Smooth muscle cell of the brain vasculature (primary cell): ENCODE data around the gene PTPN13.
"Not testable (repeated sequence)": the region's sequence is repeated elsewhere in the genome, so short reads cannot be mapped to it uniquely, and the experiment has no call there.

Experiments used
- DNase-seq: peaks from one replicate; pipeline ENCODE4 v3.0.0-alpha.2; 2012; ENCODE audit warnings: low read depth, low spot score

Gene PTPN13

DNA sequence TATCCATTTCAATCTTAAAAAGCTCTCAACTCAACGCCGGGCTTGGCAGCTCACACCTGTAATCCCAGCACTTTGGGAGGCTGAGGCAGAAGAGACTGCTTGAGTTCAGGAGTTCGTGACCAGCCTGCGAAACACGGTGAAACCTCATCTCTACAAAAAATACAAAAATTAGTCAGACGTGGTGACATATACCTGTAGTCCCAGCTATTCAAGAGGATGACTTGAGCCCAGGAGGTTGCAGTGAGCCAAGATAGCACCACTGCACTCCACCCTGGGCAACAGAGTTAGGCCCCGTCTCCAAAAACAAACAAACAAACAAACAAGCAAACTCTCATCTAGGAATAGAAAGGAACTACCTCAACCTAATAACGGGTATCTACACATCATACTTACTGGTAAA is 50.8 kb downstream of the PTPN13 start:
- DNase-seq: no peak

DNA sequence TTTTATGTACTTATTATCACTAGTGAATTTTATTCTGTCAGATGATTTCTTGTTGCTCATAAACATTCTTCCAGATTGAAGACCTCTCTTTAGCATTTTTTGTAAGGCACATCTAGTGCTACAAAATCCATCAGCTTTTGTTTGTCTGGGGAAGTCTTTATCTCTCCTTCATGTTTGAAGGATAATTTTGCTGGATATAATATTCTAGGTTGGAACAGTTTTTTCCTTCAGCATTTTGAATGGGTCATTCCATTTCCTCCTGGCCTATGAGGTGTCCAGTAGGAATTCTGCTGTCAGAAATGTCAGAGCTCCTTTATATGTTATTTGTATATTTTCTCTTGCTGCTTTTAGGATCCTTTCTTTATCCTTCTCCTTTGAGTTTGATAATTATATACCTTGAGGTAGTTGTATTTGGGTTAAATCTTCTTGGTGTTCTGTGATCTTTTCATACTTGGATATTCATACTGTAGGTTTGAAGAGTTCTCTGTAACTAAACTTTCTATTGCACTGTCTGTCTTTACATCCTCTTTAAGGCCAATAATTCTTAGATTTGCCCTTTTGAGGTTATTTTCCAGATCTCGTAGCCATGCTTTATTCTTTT is 58.3 kb downstream of the PTPN13 start:
- no peak for DNase-seq

DNA sequence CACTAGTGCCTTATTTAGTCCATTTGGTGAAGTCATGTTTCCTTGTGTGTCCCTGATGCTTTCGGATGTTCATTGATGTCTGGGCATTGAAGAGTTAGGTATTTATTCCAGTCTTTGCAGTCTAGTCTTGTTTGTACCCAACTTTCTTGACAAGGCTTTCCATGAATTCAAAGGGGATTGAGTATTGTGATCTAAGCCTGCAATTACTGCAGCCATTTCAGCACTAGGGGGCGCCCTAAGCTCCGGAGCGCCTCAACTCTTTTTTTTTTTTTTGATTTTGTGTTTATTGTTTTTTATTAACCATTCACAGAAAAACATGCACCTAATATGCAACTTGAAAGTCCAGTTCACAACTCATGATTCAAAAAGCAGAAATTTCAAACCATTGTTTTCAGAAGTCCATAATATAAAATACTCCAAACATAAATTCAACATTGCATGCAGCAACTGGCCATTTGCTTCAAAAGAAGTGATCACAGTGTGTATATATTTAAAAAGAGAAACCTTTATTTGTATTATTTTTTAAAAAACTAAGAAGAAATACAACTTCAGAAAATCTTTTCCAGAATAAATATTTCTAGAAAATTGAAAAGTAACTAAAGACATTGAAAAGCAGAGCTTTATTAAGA is 59.2 kb downstream of the PTPN13 start:
- DNase-seq: no peak

DNA sequence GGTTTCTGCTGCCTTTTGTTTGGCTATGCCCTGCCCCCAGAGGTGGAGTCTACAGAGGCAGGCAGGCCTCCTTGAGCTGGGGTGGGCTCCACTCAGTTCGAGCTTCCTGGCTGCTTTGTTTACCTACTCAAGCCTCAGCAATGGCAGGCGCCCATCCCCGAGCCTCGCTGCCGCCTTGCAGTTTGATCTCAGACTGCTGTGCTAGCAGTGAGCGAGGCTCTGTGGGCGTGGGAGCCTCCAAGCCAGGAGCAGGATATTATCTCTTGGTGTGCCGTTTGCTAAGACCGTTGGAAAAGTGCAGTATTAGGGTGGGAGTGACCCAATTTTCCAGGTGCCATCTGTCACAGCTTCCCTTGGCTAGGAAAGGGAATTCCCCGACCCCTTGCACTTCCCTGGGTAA is 62.7 kb downstream of the PTPN13 start:
- not testable (repeated sequence) for DNase-seq

DNA sequence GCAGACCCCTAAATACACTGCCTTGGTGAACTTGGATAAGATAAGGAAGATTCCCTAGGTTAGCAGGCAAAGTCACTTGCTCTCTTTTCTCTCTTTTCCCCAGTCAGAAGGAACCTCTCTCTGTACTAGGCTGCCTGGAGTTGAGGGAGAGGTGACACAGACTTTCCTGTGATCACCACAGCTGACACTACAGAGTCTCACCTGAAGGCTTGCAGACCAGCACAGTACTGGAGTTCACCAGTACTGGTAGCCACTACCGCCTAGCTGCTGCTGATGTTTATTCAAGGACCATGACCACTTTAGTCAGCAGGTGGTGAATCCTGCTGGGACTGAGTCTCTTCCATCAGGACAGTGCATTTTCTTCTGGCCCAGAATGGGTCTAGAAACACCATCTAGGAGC is 63.3 kb downstream of the PTPN13 start:
- no peak for DNase-seq

DNA sequence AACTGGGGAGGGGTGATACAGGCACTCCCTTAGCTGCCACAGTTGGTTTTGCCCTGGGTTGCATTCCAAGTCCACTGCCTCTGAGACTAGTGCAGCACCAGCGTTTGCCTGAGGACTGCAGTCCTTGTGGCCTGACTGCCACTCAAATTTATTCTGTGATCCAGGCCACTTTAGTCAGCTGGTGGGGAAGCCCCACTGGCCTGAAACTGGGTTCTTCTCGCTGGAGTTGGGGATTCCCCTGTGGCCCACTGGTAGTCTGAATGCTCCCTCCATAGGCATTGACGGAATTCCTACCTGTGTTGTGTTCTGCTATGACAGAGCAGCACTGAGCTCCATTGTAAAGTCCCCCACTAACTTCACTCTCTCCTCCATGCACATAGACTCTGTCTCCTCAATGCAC is 63.8 kb downstream of the PTPN13 start:
- DNase-seq: no peak

DNA sequence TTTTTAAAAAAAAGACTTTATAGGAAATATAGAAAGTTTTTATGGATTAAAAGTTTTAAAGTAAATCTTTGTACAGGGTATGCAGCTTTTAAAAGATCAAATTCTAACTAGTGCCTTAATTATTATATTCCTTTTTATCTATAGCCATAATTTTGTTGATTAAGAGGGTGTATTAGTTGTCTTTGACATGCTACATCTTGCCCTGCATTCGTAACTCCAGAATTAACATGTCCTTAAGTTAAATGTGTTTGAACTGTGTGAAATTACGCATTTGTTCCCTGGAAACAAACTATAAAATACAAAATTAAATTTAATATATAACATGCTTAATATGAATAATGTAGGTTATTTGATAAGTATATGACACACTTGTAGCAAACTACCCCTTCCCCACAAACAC is 66.3 kb downstream of the PTPN13 start:
- DNase-seq: no peak

DNA sequence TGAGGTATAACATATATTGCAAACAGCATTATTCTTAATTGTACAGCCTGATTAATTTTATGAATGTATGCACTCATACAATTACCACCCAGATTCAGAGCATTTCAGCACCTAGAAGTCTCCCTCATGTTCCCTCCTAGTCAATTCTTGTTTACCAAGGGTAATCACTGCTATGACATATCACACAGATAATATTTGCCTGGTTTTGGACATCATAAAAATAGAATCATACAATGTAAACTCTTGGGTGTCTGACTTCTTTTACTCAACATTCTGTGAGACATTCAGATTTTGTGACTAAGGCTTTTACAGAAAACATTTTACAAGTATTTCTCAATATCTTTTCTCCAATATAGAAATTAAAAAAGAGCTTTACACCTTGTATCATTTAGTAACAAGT is 66.9 kb downstream of the PTPN13 start:
- no peak for DNase-seq

DNA sequence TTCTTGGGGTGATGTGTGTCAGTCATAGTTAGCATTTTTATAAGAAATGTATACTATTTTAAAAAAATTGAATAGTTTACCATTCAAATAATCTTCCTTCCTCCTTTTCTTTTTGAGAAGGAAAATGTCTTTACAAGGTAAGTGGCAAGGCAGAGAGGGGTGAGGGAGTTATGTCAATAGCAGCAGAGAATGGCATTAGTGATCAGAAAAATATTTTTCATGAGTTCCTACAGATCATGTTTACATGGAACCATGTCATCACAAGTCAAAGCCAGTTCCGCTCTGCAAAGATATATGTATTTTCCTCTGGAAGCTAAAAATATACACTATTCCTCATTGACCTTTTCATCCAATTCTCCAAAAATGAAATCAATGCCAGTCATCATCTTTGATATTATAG is 67.3 kb downstream of the PTPN13 start:
- DNase-seq: no peak

DNA sequence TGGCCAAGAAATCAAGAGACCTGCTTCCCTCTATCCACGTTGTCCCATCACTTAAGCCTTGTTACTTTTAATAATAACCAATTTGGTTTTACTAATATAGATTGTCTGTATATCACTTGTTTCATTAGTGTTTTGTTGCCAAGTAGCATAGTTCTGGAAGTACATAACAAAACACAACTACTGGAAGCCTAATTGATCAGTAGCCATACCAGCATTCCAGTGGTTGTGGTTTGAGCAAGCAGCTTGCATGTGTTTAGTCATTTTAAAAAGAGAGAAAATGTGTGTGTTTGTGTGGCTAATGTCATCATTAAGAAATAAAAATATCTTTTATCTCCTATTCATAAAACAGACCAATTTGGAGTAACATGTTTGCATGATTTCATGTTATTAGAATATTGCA is 70.8 kb downstream of the PTPN13 start:
- no peak for DNase-seq

DNA sequence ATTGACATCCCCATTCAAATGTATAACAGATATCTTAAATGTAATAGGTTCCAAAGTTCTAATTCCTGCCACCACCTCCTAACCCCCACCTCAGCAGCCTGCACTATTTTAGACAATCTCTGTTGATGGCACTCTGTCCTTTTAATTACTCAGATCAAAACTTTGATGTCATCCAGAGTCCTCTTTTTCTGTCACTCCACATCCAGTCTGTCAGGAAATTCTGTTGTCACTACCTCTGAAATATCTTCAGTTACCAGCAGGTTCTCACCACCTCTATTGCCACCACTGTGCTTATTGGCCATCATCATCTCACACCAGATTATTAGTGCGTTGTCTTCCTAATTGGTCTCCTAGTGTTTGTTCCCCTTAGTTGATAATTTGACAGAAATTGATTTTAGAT is 76.2 kb downstream of the PTPN13 start:
- no peak for DNase-seq

DNA sequence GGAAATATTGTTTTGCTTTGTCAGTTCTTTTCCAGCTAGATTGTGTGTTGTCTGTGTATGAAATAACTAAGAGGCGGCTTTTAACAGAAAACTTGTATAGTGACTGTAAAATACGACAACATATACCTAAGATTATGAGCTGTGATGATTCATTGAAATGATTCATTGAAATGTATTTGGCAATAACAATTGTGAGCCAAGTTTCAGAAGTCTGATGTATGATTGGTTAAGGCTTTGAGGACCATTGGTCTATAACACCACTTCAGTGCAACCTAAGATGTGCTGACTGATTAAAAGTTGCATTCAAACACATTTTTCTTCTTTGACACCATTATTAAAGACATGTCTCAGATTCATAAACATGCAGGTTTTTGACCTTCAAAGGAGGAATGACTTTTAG is 76.6 kb downstream of the PTPN13 start:
- no peak for DNase-seq

DNA sequence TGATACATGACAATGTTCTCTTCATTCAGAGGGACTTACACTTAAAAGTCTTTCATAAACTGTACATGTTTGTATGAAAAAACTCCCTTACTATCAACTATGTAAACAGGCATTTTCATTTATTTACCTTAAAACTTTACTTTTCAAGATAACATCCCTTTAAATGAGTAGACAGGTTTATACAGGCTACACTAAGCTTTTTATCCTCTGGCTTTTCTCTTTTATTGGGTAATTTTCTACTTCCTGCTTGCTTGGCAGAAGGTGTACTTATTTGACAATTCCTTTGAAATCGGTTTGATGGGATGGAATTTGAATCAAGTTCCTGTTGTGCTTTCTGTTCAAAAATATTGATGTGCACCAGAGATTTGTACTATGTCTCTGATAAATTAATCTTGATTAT is 81.4 kb downstream of the PTPN13 start:
- DNase-seq: no peak

DNA sequence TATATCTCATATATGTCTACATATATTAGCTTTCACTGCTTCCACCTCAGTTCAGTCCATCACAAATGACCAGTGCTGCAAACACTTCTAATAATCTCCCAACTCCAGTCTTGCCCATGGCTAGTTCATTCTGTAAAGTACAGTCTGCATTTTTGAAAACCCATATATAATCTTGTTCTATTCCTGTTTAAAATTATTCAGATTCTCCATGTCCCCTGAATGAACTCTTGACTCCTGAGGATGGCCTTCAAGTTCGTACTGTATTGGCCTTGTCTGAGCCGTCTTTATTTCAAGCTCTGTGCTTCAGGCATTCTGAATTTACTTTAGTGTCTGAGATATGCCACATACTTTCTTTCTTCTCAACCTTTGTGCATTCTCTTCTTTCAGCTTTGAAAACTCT is 84.7 kb downstream of the PTPN13 start:
- no peak for DNase-seq

DNA sequence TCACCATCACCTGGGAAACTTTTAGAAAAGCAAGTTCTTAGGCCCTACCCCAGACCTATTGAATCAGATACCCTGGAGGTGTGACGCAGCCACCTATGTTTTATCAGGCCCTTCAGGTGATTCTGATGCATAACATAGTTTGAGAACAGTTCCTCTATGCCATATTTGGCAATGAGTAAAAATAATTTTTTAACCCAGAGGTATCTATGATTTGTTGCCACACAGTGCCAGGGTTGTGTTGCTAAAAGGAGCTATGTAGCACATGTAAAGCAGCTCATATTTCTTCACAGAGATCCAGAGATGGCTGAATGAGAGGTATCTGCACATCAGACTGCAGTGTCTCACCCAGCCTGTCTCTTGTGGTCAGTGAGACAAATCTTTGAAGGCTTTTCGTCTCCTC is 85.3 kb downstream of the PTPN13 start:
- no peak for DNase-seq

DNA sequence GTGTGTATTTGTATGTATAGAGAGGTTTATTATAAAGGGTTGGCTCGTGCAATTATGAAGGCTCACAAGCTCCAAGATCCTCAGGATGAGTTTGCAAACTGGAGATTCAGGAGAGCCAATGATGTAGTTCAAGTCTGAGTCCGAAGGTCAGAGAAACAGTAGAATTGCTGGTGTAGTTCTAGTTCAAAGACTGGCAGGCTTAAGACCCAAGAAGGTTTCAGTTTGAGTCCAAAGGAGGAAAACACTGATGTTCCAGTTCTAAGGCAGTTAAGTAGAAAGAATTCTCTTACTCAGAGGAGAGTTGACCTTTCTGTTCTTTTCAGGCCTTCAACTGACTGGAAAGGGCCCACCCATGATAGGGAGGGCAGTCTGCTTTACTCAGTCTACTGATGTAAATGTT is 89.1 kb downstream of the PTPN13 start:
- no peak for DNase-seq

DNA sequence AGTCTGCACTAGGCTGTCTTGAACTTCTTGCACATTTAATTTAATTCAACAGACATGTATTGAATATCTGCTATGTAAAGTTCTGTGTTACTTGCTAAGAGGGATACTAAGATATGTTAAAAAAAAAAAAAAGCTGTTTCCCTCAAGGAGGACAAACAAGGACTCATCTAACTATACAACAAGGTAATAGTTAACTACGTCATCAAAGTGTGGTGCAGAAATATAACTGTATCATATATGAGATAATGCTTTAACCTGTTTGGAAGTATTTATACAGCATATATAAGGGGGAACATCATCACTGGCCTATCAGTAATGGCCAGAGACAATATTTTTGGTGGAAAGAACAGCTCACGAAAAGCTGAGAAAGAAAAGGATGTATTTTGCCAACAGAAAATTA is 89.9 kb downstream of the PTPN13 start:
- DNase-seq: no peak

DNA sequence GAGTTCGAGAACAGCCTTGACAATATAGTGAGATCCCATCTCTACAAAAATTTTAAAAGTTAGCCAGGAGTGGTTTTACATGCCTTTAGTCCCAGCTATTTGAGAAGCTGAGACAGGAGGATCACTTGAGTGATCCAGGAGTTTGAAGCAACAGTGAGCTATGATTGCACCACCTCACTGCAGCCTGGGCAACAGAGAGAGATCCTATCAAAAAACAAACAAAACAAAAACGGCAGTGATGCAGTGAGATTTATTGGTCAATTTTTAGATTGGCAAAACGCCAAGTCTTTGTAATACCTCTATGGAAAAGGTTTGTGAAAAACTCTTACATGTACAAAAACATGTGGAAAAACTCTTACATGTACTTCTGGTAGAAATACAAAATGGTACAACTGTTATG is 91.3 kb downstream of the PTPN13 start:
- no peak for DNase-seq

DNA sequence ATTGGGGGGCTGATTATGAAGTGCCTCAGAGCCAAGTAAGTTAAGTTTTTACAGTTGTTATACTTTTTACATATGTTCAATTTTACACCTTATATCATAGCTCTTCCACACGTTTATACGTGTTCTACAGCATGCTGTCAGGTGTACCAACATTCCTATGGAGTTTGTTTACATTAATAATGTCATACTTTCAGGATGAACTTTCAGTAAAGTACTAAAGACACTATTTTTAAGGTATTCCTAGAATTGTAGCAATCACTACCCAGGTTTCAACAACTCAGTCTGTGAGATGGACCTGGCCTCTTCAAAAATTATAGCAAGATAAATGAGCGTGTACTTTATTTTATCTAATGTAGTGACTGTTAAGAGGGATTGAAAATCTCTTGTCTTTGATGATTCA is 92.6 kb downstream of the PTPN13 start:
- no peak for DNase-seq

DNA sequence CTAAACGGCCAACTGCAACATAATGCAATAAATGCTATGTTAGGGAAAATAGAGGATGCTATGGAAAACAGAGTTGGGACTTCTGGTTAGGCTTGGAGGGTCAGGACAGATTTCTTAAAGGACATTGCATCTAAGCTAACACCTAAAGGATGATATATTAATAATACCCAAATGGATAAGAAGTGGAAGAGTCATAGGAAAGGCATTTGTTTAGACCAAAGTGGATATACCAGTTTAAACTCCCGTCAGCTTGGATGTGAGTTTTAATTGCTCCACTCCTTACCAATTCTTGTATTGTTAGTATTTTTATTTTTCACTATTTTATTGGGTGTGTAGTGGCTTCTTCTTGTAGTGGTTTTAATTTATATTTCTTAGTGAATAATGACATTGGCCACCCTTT is 93.9 kb downstream of the PTPN13 start:
- DNase-seq: no peak

DNA sequence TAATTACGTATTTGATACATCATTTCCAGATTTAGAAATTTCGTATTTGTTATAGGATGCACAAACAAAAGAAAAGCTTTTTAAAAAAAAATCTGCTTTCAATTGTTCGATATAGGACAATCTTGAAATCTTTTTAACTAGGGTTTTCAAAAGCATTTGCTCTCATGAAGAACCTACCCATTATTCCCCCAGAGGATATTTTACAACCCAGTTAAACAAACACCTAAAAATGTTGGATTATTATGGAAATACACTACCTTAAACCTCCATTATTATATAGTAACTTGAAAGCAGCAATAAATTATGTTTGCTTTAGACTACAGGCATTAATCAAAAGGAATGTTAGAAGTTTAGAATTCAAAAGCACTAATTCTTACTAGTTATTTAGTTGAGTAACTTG is 110.5 kb downstream of the PTPN13 start:
- DNase-seq: no peak

DNA sequence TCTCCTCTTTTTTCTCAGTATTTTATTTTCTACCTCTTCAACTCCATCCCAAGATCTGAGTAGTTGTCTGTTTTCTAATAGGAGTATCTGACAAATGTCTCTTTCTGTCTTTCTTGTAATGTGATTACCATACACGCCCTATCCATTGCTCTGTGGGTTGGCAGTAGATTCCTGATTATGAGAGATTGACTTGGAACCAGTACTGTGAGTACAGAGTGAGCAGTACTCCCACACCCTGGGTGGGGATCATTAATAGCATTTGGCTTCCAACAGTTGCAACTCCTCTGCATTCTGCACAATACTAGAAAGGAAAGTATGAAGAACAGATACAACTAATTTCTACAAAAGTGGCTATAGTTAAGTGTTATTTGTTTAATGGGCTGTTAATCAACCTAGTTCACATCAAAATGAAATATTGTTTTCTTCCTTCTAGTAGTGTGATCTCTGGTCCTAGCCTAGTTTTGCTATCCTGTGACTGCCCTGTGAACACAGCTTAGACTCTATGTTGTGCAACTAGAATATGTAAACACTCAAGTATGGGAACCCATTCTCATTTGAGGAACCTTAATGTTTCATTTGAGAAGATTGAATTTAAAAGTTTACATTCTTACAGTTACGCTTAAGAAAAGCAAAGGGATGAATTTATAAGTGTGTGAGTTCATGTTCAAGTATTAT is 112.9 kb downstream of the PTPN13 start:
- DNase-seq: no peak

DNA sequence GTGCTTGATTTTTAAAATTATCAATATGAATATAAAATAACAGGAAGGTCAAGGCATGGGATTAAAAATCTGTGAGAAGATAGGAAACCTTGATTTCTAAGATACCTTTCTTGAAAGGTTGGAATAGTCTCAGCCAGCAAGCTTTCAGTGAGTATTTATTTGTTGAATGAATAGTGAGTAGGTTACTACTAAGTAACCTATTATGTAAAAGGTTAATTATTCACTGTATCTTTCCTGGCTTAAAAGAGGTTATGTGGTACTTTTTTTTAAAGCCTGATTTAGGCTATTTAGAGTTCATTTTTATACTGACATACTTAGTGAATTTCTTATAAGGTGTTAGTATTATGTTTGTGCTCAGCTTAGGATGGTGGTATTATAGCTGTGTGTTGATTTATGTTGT is 123.5 kb downstream of the PTPN13 start:
- DNase-seq: no peak

DNA sequence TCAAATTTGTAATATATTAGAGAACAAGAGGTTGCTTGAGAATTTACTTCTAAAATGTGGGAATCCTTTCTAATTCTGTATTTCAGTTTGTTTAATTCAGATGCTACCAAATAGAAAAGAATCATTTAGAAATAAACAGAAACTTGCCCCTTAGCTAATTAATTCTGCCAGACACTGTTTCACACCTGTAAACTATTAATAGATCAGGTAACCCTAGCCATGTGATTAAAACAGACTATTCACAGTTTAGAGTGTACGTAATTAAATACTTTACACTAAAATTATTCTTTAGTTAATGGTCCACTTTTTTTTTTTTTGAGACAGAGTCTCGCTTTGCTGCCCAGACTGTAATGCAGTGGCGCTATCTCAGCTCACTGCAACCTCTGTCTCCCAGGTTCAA is 124.0 kb downstream of the PTPN13 start:
- no peak for DNase-seq
